HL-60/S4 treated with retinoic acid at 250 ng/mL for 4 days and 3 days (cell line): ENCODE data around the gene PFN3.

Source experiments
- in situ Hi-C: fragments of 300-500 bp; cut with MboI; formaldehyde crosslinking; loops from 2 replicates; pipeline ENCODE4 v1.7.0; 2022; ENCODE audit warnings: low sequenced_read_pairs

The PFN3 gene, protein sequence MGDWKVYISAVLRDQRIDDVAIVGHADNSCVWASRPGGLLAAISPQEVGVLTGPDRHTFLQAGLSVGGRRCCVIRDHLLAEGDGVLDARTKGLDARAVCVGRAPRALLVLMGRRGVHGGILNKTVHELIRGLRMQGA

DNA sequence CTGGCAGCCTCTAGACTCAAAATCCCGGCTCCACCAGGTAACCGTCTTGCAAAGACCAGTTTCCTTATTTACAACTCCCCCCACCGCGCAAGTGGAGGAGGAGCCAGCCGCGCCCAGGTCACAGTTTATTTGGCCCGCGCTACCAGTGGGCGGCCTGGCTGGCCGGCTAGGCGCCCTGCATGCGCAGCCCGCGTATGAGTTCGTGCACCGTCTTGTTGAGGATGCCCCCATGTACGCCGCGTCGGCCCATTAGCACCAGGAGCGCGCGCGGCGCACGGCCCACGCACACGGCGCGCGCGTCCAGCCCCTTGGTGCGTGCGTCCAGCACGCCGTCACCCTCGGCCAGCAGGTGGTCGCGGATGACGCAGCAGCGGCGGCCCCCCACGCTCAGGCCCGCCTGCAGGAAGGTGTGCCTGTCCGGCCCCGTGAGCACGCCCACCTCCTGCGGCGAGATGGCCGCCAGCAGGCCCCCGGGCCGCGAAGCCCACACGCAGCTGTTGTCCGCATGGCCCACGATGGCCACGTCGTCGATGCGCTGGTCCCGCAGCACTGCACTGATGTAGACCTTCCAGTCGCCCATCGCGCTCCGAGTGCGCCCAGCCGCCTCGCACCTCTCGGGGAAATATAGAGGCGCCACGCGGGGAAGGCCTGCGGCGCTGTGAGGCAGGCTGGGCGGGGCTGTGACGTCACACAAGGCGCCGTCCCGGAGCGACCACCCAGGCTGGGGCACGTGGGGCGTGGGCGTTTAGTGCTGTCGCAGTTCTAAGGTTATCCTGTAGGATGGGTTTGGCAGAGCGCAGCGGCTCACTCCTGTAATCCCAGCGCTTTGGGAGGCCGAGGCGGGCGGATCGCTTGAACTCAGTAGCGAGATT, at the start of gene PFN3:
PFN3 (minus strand) TSS at position 665 of the 872 bp plus-strand sequence; CDS start at position 580, 85 bp downstream.
- in situ Hi-C loops, result no loop called here

DNA sequence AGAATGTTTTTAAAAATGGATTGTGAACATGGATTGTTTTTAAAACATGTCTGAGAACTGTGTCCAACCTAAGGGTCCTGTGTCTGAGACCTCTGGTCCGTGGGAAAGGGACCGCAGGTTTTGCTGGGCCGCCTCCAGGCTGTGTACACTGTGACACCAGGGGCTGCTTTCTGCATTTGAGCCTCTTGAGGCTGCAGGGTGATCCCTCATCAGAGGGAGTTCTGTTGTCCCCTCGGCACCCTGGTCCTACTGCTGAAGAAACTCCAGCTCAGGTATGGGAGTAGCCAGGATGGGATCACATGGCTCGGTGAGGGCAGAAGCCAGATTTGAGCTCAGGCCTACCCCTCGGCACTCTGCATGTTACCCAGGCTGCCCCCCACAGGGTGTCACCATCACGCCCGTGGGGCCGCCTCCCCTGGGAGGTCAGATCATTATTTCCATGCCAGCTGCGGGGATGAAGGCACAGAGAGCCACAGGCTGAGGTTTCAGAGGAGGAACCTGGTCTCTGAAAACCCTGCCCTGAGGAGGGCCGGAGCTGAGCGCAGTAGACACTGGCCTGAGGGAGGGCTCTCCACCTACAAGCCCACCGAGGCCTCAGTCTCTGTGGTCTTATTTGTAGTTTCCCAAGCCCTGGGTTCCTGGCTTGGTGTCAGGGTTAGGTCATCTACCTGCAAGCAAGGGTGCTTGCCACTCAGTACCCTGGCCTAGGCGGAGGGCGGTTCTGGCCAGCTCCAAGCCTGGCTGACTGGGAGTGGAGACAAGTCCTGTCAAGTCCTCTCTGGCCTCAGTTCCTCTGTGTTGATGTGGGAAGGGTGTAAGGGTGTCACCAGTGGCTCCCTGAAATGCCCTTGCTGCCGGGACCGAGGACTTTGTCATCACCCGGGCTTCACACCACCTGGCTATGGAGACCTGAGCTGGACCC, 48.9 kb upstream of the PFN3 start:
- in situ Hi-C loops, result no loop called here

DNA sequence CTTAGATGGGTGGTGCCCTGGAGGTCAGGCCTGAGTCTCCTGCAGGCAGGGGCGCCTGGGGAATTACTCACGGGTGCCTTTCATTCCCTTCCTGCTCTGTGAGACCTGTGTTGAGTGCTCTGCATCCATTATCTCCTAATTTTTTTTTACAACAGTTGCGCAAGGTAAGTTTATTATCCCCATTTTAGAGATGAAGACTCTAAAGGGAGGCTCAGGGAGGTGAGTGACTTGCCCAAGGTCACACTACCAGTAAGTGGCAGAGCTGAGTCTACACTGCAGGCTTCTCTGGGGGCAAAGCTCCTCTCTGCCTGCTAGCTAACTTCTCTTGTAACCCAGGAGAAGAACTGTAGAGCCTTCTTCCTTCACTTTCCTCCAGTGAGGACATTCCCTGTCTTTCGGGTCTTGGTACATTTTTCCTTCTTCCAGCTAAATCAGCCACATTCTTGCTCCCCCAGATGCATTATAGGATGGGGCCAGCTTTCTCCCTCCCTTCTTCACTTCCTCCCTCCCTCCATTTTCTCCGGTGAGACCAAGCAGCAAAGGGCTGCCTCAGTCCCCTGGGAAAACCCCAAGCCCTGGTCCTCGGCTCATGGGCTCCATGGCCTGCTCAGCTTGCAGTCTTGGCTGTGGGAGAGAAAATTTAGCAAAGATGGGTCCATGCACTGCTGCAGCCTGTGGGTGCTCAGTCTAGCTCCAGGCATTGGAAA, 47.9 kb upstream of the PFN3 start:
- in situ Hi-C loops, result no loop called here

DNA sequence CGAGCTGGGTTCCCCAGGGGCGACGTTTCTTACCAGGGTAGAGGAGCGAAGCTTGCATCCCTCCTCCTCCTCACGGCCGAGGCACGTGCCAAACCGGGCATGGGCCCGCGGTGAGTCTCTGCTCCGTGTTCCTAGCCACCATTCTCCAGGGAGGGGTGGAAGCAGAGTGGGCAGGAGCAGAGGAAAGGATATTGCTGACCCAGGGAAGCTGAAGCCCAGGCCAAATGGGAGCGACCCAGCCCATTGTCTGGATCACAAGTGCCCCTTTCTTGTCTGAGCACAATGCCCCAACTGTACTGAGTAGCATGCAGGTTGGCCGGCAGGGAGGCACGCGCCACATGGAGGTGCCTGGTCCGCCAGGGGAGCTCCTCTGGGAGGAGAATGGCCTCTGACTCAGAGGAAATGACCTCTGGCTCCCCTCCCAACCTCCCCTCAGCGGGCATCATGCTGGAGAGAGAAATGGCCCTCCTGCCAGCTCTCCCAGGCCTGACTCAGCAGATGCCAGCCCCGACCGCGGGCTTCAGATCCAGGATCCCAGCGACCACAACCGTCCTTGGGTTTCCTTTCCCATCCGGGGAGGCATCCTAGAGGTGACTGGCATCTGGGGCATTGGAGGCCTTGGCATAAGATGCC, 47.3 kb upstream of the PFN3 start:
- in situ Hi-C loops, result no loop called here

DNA sequence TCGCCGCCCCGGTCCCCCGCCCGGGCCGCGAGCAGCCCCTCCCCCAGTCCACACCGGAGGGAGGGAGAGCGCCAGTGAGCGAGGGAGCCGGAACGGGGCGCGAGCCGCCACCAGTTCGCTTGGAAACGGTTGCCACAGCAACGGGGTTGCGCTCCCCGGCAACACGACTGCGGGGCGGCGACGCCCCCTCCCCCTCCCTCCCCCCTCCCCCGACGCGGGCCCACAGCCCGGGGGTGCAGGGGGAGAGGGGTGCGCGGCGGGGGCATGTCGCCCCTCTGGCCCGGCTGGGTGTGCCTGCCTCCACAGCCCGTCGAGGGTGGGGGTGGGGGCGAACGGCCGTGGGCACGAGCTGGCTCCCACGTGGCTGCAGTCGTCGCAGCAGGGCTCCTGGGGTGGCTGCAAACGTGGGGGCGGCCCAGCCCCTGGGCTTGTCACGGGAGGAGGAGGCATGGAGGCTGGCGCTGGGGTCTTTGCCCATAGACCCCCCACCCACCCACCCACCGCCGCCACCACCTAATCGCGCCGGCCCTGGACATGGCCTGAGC, 46.7 kb upstream of the PFN3 start:
- in situ Hi-C loops, result no loop called here

DNA sequence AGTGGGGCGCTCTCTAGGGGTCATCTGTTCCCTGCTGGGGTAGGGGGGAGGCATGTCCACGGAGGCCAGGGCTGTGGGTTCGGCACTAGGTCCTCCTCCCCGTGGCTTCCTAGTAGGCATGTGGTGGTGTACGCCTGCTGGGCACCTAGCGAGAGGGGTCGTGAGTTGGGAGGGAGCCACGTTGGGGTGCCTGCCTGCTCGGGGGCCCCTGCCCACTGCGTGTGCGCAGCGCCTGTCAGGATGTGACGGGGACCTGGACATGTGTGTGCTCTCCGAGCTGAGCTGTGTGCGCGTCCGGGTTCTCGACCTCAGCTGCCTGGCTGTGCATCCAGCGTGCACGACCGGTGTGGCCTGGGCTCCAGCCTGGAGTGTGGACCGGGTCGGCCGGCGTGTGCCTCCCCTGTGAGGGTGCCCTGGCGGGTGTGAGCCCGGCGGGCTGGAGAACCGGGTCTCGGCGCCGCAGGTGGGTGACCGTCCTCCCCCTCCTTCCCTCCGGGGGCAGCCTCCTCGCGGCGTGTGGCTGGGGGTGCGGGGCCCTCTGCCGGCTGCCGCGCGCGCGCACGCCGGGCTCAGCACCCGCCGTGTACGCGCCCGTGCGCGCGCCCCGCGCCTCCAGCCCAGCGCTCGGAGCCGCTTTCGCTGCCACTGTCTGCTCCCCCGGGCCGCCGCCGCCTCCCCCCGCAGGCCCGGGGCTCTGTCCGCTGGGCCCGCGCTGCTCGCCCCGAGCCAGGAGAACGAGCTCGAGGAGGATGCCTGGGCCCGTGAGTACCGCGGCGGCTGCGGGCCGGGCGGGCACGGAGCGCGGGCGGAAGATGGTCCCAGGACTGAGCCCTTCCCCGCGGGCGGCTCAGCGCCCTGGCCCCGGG, 46.0 kb upstream of the PFN3 start, which contains the start of gene PRR7:
PRR7 (plus strand) TSS at position 615 of the 866 bp plus-strand sequence. CDS start 8,254 bp downstream, outside the sequence.
- in situ Hi-C loops, result no loop called here

DNA sequence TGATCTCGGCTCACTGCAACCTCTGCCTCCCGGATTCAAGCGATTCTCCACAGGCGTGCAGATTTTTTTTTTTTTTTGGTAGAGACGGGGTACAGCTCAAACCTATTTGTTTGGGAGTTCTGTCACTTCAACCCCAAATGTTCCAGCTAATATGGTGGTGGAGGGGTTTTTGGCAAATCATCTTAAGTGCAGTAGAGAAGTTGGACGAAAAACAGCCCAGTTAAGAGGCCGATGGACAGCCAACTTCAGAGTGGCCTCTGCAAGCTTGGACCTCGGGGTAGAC, 45.4 kb upstream of the PFN3 start:
- in situ Hi-C loops, result no loop called here

DNA sequence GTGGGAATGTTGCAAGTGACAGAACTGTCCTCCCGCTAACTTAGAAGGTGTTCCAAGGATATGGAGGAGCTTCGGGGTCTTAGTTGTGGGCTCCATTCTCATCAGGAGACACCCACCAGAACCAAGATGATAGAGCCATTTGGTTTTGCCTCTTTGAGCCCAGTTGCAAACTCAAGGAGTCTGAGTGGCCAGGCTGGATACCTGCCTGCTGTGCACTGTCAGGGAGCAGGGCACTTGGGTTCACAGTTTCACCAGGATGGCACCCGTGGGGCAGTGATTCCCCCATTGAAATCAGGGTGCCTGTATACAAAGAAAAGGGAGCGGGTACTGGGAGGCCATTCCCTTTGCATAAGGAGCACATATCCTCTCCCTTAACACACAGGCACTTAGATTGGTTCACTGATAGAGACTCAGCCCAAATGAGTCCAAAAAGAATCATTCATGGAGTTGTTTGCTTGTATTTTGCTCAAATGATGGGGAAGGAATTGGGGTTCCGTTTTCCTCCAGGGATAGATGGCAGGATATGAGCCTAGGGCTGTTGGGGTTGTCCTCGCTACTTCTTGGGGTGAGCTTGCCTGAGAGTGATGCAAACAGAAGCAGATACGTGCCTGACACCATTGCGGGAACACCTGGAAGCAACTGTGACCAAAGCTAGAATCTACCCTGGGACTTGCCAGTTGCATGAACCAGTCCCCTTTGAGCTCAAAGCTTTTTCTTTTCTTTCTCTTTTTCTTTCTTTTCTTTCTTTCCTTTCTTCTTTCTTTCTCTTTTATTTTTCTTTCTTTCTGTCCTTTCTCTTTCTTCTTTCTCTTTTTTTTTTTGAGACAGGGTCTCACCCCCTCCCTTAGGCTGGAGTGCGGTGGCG, 44.8 kb upstream of the PFN3 start:
- in situ Hi-C loops, result no loop called here

DNA sequence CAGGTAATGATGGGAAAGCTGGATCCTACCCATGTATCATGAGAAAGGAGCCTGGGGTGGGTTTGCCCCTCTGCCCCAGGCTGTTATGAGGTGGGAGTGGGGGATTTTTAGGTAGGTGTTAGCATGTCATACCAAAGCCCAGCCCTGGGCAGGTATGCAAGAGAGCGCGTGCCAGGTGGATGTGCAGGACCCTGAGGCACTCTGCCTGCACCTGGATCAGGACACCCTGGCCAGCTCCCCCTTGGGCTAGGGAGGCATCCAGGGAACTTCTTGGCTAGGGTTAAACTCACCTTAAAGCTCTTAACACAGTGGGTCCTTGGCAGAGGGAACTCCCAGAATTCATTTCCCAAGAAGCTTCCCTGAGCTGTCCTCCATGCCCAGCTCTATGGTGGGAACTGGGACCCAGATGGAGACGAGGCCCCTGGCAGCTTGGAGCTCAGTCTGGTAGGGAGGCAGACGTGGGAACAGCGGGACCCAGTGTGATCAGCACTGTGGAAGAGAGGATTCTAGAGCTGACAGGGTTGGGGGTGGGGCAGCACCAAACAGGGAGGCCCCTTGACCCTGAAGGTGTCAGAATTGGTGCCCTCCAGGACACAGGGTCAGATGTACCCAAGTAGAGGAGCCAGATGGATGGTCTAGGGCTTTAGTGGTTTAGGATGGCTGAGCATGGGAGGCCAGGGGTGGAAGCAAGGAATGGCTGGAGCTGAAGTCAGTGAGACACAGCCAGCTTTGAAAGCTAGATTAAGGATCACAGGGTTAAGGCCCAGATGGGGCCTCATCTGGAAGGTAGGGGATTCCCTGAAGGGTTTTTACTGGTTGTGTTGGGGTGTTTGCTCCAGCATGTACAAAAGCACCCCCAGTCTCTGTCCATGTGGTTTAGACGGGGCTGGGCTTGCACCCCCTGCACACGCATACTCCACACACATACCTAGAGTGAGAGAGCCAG, 43.9 kb upstream of the PFN3 start:
- in situ Hi-C loops, result loop anchor here (5.0 kb wide), 1 partner anchor 52 kb away; no protein-coding TSS in a partner anchor

DNA sequence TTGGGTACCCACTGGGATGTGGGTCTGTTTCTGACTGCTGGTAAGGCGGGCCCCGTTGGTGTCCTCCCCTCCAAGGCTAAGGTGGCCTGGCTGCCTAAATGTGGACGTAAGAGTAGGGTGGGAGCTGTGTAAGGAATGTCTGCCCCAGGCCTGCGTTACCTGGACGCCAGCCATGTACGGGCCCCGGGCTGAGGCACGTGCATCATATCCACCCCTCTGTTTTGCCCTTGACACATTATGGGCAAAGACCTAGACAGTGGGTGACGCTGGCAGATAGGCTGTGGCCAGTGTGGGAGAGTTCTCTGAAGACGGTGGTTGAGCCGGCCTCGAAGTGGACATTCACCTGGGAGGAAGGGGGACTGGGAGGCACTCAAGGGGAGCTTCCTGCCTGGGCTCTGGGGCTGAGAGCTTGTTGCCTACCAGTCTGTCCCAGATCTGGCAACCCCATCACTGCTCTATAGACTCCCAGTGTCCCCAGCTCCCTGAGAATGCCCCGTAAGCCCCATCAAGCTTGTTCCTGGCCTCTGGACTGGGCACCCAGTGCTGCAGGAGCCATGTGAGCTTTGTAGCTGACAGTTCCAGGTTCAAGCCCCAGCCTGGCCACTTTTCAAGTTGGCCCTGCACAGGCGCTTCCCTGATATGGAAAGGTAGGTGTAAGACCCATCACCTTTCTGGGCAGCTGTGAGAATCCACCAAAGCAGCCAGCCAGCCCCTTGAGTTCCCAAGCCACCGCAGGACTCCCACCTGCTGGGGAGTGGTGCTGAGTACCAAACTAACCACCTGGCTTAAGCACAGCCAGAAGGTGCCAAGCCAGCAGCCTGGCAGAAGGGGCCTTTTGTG, 42.9 kb upstream of the PFN3 start:
- in situ Hi-C loops, result loop anchor here (5.0 kb wide), 1 partner anchor 51 kb away; no protein-coding TSS in a partner anchor

DNA sequence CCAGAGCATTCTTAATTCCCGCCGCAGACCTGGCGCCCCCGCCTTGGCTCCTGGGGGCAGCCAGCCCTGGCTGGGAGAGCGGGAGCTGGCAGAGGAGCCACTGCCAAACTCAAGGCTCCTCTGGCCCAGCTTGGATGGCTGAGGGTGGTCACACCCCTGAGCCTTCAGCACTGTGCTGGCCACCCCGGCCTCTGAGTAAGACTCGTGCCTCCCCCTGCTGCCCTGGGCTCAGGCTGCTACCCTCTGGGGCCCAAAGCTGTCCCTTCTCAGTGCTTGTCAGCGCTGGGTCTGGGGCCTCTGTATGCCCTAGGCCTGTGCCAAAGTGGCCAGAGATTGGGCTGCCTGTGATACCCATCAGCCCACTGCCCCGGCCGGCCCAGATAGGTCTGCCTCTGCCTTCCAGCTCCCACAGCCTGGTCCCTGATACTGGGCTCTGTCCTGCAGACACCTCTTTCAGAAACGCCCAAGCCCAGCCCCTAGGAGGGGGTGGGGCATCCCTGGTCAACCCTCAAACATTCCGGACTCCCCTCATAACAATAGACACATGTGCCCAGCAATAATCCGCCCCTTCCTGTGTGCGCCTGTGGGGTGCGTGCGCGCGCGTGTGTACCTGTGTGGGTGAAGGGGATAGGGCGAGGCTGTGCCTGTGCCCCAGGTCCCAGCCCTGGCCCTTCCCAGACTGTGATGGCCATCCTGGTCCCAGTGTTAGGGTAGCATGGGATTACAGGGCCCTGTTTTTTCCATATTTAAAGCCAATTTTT, 41.8 kb upstream of the PFN3 start:
- in situ Hi-C loops, result loop anchor here (5.0 kb wide), 1 partner anchor 50 kb away; no protein-coding TSS in a partner anchor

DNA sequence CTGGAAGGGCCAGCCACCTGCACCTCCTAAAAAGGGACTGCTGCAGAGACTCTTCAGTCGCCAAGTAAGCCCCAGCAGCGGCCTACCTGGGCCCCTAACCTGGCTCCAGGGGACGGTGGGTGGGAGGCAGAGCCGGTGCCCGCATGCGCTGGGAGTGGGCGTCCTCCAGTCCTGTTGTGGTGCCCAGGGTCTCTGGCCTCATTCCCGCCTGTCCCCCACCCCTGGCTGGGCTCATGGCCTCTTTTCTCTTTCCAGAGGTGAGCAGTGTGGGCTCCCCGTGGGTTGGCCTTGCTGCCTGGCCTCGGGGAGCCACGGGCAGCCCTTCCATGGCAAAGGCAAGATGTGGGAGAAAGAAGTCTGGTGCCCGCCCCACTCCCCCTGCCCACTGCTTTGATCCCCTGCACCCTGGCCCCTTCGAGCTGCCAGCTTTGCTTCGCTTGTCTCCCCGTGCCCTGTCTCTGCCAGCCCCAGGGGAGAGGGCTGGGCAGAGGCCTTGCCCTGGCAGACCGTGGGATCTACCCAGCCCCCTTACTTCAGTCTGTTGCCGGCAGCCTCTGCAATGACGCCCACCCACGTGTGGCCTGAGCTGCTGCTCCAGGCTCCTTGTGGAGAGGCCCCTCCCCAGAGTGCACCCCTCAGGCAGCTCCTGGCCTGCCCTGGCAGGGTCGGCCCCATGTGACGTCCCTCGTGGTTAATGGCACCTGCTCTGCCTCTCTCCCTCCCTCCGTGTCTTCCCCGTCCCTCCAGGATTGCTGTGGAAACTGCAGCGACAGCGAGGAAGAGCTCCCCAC, 40.7 kb upstream of the PFN3 start:
- in situ Hi-C loops, result loop anchor here (5.0 kb wide), 1 partner anchor 49 kb away; no protein-coding TSS in a partner anchor

DNA sequence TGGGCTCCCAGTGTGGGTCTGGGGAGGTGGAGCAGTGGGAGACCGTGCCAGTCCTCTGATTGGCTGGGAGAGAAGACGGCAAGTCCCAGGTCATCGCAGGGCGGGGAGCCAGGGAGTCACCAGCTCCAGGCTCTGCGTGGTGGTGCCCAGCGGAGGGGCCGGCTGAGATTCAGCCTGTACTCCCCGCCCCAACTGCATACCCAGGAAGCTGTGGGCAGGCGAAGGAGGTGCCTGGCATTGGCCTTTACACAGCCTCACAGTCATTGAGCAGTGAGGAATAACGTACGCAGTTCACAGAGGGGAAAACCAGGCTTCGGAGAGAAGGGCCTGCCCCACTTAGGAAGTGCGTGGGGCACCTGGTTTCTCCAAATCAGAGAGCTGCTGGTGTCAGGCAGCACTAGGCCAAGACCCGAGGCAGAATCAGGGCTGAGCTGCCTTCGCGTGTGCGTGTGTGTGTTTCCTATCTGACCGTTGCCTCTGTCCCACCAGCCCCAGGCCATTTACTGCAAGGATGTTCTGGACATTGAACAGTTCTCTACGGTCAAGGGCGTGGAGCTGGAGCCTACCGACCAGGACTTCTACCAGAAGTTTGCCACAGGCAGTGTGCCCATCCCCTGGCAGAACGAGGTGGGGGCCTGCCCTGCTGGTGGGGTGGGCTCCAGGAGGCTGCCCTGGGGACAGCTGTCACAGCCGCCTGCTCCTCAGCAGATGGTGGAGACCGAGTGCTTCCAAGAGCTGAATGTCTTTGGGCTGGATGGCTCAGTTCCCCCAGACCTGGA, 39.9 kb upstream of the PFN3 start:
- in situ Hi-C loops, result loop anchor here (5.0 kb wide), 1 partner anchor 48 kb away; no protein-coding TSS in a partner anchor
